ENCODE results near the gene CBARP.

The CBARP gene

GRCh38 chr19:1270213-1270853 lies 32.5 kb upstream of the CBARP start:
- peak overlapping the region; percentile 99 for H3K27ac ChIP-seq
- TF ChIP-seq CTCF (IDR thresholded peaks at IDR 0.05): no peak
- no peak for TF ChIP-seq ZFX (IDR thresholded peaks at IDR 0.05; ENCODE audit: borderline replicate concordance)

DNA sequence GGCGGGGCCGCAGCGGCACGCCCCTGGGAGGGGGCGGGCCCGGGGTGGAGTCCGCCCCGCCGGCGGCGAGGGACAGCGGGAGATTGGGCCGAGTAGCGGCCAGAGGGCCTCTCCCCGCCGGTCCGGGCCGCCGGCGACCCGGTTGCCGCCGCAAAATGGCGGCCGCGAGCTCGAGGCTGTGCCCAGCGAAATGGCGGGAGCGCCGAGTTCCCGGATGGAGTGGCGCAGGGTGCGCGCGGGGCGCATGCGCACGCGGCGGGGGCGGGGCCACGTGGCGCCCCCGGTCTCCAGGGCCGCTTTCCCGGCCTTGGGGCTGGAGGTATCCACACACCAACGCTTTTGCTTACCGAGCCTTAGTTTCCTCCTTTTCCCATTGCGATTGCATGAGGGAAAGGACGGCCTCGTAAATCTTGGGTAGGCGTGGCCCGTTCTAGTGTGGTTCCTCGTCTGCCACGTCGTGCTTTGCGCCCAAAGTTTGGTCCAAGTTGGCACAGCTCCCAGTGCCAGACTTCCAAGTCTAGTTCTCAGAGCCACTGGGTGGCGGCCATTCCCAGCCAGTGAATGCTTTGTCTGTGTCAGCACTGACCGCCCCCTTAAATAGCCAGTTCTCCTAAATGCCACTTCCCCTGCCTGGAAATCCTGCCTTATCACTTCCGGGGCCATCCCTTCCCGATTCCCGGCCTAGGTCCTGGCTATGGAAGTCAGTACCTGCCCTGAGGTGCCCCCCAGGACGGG lies 31.8 kb upstream of the CBARP start:
- TF ChIP-seq CTCF (IDR thresholded peaks at IDR 0.05): no peak
- TF ChIP-seq ZFX (IDR thresholded peaks at IDR 0.05; ENCODE audit: borderline replicate concordance): no peak
- H3K27ac ChIP-seq: peak overlapping the region; percentile 99

- TF ChIP-seq ZFX (IDR thresholded peaks at IDR 0.05; ENCODE audit: borderline replicate concordance): no peak
- no peak for TF ChIP-seq CTCF (IDR thresholded peaks at IDR 0.05)
- H3K27ac ChIP-seq: peak within 1 kb of the TSS; percentile 99
Measured at GRCh38 chr19:1269065-1269477, 31.3 kb upstream of the CBARP start, which contains the start of gene CIRBP. TSS of gene CIRBP (plus strand) at chr19:1269332. CDS start at chr19:1270934, 1,602 bp downstream.

DNA sequence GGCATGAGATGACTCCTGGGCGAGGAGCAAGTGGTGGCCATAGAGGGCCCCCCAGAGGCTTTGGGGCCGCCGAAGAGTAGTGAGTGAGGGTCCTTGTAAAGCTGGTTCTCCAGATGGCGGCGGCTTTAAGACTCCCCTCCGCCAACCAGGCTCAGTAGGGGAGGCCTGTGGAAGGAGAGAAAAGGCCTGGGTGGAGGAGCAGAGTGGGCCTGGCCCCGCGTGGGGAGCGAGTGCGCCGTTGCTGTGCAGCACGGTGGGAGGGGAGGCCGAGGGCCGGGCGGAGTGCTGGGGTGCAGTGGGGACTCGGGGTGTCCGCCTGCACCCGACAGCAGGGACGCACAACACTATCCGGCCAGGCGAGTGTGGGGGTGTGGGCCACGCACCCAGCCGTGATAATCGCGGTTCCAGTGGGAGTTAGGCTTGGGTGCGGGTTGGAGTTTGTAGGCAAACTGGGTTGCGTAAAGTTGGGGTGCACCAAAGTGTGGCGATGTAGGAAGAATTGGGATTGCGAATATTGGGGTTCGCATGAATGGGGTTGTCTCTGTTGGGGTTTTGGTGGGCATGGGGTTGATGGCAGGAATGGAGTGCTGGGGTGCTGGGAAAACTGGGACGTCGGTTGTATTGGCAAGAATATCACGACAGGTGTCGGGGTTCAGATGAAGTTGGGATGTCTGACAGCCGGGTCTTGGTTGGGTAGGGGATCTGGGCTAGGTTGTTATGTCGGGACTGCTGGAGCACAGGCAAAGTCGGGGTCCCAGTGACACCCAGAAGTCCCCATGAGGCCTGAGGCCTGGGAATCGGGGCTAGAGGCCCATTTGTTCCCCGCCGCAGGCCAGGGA lies 30.6 kb upstream of the CBARP start:
- TF ChIP-seq ZFX (IDR thresholded peaks at IDR 0.05; ENCODE audit: borderline replicate concordance) (no peak), CTCF (IDR thresholded peaks at IDR 0.05) (no peak)
- H3K27ac ChIP-seq: peak overlapping the region; percentile 99

- no peak for TF ChIP-seq ZFX (IDR thresholded peaks at IDR 0.05; ENCODE audit: borderline replicate concordance)
- H3K27ac ChIP-seq: peak overlapping the region; percentile 99
Measured at GRCh38 chr19:1267477-1268225, 29.8 kb upstream of the CBARP start.

GRCh38 chr19:1266916-1267476 lies 29.2 kb upstream of the CBARP start:
- peak overlapping the region; percentile 99 for H3K27ac ChIP-seq
- peak; percentile 97 for TF ChIP-seq CTCF (IDR thresholded peaks at IDR 0.05)
- no peak for TF ChIP-seq ZFX (IDR thresholded peaks at IDR 0.05; ENCODE audit: borderline replicate concordance)
